Neural progenitor cell (in vitro differentiated cells): ENCODE data around the gene TIPARP. TPM values are rescaled to one million over a fixed set of nuclear protein-coding genes. Genes with fewer than 3 reads are reported as not detected.

Experiments used
- DNase-seq: peaks from one replicate; pipeline ENCODE4 v3.0.0-alpha.2; 2016; ENCODE audit warnings: low spot score
- H2AFZ ChIP-seq: fragments of 200-600 bp; sonication (generic); replicated peaks from 2 replicates; pipeline ENCODE4 v1.6.1; 2016; ENCODE audit warnings: antibody characterized with exemption
- H3F3A ChIP-seq: fragments of 200-600 bp; sonication (generic); 2 replicates; pipeline ENCODE4 v1.6.1; 2016; ENCODE audit warnings: antibody characterized with exemption, low read depth
- H3K27ac ChIP-seq: fragments of 200-600 bp; sonication (generic); 2 replicates; pipeline ENCODE4 v1.5.1; 2016; ENCODE audit warnings: mild to moderate bottlenecking
- H3K27me3 ChIP-seq: fragments of 200-600 bp; sonication (generic); 2 replicates; pipeline ENCODE4 v1.6.1; 2016; ENCODE audit warnings: mild to moderate bottlenecking, moderate library complexity
- H3K36me3 ChIP-seq: fragments of 200-600 bp; sonication (generic); 2 replicates; pipeline ENCODE4 v1.5.1; 2016
- H3K4me1 ChIP-seq: fragments of 200-600 bp; sonication (generic); 2 replicates; pipeline ENCODE4 v1.6.1; 2016; ENCODE audit warnings: mixed run types
- H3K4me2 ChIP-seq: fragments of 200-600 bp; sonication (generic); 2 replicates; pipeline ENCODE4 v1.6.1; 2016
- H3K4me3 ChIP-seq: fragments of 200-600 bp; sonication (generic); 2 replicates; pipeline ENCODE4 v1.5.1; 2016
- H3K79me2 ChIP-seq: fragments of 200-600 bp; sonication (generic); 2 replicates; pipeline ENCODE4 v1.6.1; 2016; ENCODE audit warnings: low read depth
- H3K9ac ChIP-seq: fragments of 200-600 bp; sonication (generic); 2 replicates; pipeline ENCODE4 v1.6.1; 2016
- H3K9me3 ChIP-seq: fragments of 200-600 bp; sonication (generic); 2 replicates; pipeline ENCODE4 v1.5.1; 2016; ENCODE audit warnings: low read depth
- H4K20me1 ChIP-seq: fragments of 200-600 bp; sonication (generic); 2 replicates; pipeline ENCODE4 v1.6.1; 2016; ENCODE audit warnings: low read depth
- H3K27ac Mint-ChIP-seq: 3 replicates; pipeline ENCODE4 v1.8.0; 2021; ENCODE audit warnings: mixed read lengths
- H3K27me3 Mint-ChIP-seq: 2 replicates; pipeline ENCODE4 v1.8.0; 2022; ENCODE audit warnings: low read depth, mild to moderate bottlenecking, inconsistent platforms, moderate library complexity, mixed read lengths; ENCODE audit not compliant: insufficient read depth
- H3K36me3 Mint-ChIP-seq: 3 replicates; pipeline ENCODE4 v1.8.0; 2021; ENCODE audit warnings: mixed read lengths
- H3K4me1 Mint-ChIP-seq: 3 replicates; pipeline ENCODE4 v1.8.0; 2021; ENCODE audit warnings: mixed read lengths
- H3K4me3 Mint-ChIP-seq: 3 replicates; pipeline ENCODE4 v1.8.0; 2021; ENCODE audit warnings: mild to moderate bottlenecking, moderate library complexity, mixed read lengths
- H3K9me3 Mint-ChIP-seq: 3 replicates; pipeline ENCODE4 v1.8.0; 2020; ENCODE audit warnings: mixed read lengths
- CTCF ChIP-seq: fragments of 200-600 bp; sonication (generic); IDR thresholded peaks from 2 replicates; pipeline ENCODE4 v1.5.1; 2017; ENCODE audit warnings: antibody characterized with exemption, mild to moderate bottlenecking
- EZH2 ChIP-seq: fragments of 200-600 bp; sonication (generic); IDR thresholded peaks from 2 replicates; pipeline ENCODE4 v1.6.1; 2017; ENCODE audit warnings: antibody characterized with exemption, mild to moderate bottlenecking, moderate library complexity
- EZH2phosphoT487 ChIP-seq: fragments of 200-600 bp; sonication (generic); IDR thresholded peaks from 2 replicates; pipeline ENCODE4 v1.6.1; 2017; ENCODE audit warnings: antibody characterized with exemption
- total RNA-seq: library from RNA; depleted of rRNA; stranded (reverse); fragments of >200 nt; gene quantifications from 2 replicates; pipeline ENCODE4 v1.2.3, GENCODE V29; 2015; ENCODE audit warnings: low replicate concordance

TIPARP gene
- total RNA-seq, 1 donor from 2014 or later: 13.5 TPM

- TF ChIP-seq EZH2 (no peak), CTCF (no peak), EZH2phosphoT487 (no peak)
- Histone ChIP-seq H3K9me3 (no peaks in the 10 kb centered on the region), H3K4me1 (peaks cover 19% of the 10 kb centered on the region), H3K79me2 (peaks cover 33% of the 10 kb centered on the region), H3K9ac (no peak overlapping the region), H3K27ac (no peak overlapping the region), H2AFZ (no peak overlapping the region), H3K27me3 (no peaks in the 10 kb centered on the region), H3K4me3 (no peak overlapping the region), H4K20me1 (peaks cover 6% of the 10 kb centered on the region), H3F3A (no peaks in the 10 kb centered on the region), H3K4me2 (no peak overlapping the region), H3K36me3 (peaks cover 4% of the 10 kb centered on the region)
- H3K9me3 Mint-ChIP-seq: no peaks in the 10 kb centered on the region
- H3K27me3 Mint-ChIP-seq: no peaks in the 10 kb centered on the region
- H3K27ac Mint-ChIP-seq: no peak overlapping the region
- H3K36me3 Mint-ChIP-seq: peaks cover 28% of the 10 kb centered on the region
- DNase-seq: no peak
- no peak overlapping the region for H3K4me3 Mint-ChIP-seq
- H3K4me1 Mint-ChIP-seq: peaks cover 47% of the 10 kb centered on the region
Observed at GRCh38 chr3:156682501-156682900, 8.1 kb downstream of the TIPARP start.

- Mint-ChIP-seq H3K9me3 (no peaks in the 10 kb centered on the region), H3K27me3 (no peaks in the 10 kb centered on the region), H3K4me1 (peaks cover 42% of the 10 kb centered on the region), H3K36me3 (peaks cover 23% of the 10 kb centered on the region), H3K4me3 (no peak overlapping the region), H3K27ac (no peak overlapping the region)
- Histone ChIP-seq H3K27me3 (no peaks in the 10 kb centered on the region), H3K79me2 (peaks cover 33% of the 10 kb centered on the region), H3K4me1 (peaks cover 19% of the 10 kb centered on the region), H3K9me3 (no peaks in the 10 kb centered on the region), H3K27ac (no peak overlapping the region), H3K9ac (no peak overlapping the region), H2AFZ (no peak overlapping the region), H3F3A (no peaks in the 10 kb centered on the region), H4K20me1 (peaks cover 6% of the 10 kb centered on the region), H3K4me3 (no peak overlapping the region), H3K36me3 (peaks cover 4% of the 10 kb centered on the region), H3K4me2 (no peak overlapping the region)
- TF ChIP-seq EZH2phosphoT487: no peak
- no peak for TF ChIP-seq CTCF
- no peak for TF ChIP-seq EZH2
- no peak for DNase-seq
Observed at GRCh38 chr3:156682963-156683362, 8.6 kb downstream of the TIPARP start.

DNA sequence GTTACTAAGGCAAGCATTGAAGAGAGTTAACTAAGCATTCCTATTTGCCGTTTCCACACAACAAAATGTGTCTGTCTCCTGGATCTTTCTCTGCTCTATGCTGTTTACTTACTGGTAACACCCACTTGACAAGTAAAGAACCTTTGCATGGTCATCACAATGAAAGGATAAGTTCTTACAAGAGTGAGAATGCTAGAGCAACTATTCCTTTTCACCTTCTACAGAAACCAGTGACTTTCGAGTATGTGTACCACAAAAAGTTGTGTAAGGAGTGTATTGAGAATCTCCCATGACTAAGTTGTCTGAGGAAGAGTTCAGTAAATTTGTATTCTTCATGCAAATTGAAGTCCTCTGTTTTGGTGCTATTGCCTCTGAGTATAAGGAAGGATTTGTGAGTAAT is 10.8 kb downstream of the TIPARP start:
- Histone ChIP-seq H3K27ac (no peak overlapping the region), H2AFZ (no peak overlapping the region), H3K36me3 (no peaks in the 10 kb centered on the region), H3F3A (no peaks in the 10 kb centered on the region), H3K79me2 (peaks cover 30% of the 10 kb centered on the region), H3K9ac (no peak overlapping the region), H3K4me2 (no peak overlapping the region), H3K4me3 (no peak overlapping the region), H3K9me3 (no peaks in the 10 kb centered on the region), H4K20me1 (peaks cover 6% of the 10 kb centered on the region), H3K4me1 (peaks cover 19% of the 10 kb centered on the region), H3K27me3 (no peaks in the 10 kb centered on the region)
- no peaks in the 10 kb centered on the region for H3K9me3 Mint-ChIP-seq
- peaks cover 35% of the 10 kb centered on the region for H3K4me1 Mint-ChIP-seq
- H3K27me3 Mint-ChIP-seq: no peaks in the 10 kb centered on the region
- TF ChIP-seq EZH2: no peak
- no peak for TF ChIP-seq EZH2phosphoT487
- TF ChIP-seq CTCF: no peak
- H3K27ac Mint-ChIP-seq: no peak overlapping the region
- peaks cover 11% of the 10 kb centered on the region for H3K36me3 Mint-ChIP-seq
- H3K4me3 Mint-ChIP-seq: no peak overlapping the region
- peak; percentile 5 for DNase-seq
